Iris pigment epithelial cell (primary cell): ENCODE measurements around the gene GUF1.
A peak's percentile ranks its signal among the peaks of the same experiment; 100 is the strongest.
"Not testable (repeated sequence)": the region's sequence is repeated elsewhere in the genome, so short reads cannot be mapped to it uniquely, and the experiment has no call there.

ENCODE experiments used
- DNase-seq: peaks from one replicate; pipeline ENCODE4 v3.0.0-alpha.2; 2011; ENCODE audit warnings: low read depth

GUF1 gene

GRCh38 chr4:44704673-44705072 lies 26.5 kb downstream of the GUF1 start:
- DNase-seq, result no peak

- DNase-seq, result no peak
Observed at GRCh38 chr4:44713125-44713524, 34.9 kb downstream of the GUF1 start.

- no peak for DNase-seq
Observed at GRCh38 chr4:44716597-44716996, 38.4 kb downstream of the GUF1 start.

- DNase-seq, result no peak
Observed at GRCh38 chr4:44720371-44720770, 42.2 kb downstream of the GUF1 start.

- no peak for DNase-seq
Observed at GRCh38 chr4:44722001-44722400, 43.8 kb downstream of the GUF1 start.

DNA sequence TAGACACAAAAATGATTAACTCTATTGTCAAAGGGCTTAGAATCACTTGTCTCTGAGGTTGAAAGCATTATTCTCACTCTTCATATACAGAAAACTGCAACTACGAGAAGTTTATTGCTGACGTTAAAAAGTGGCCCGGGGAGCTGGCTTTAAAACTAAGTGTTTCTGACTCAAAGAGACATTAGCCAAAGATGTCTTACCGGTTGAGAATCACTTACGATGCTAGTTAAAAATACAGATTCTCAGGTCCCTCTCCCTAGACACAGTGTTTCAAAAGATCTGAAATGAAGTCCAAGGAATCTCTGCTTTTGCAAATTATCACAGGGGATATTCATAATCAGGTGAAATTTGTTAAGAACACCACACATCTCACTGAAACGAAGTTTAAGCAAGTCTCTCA lies 46.9 kb downstream of the GUF1 start:
- no peak for DNase-seq

DNA sequence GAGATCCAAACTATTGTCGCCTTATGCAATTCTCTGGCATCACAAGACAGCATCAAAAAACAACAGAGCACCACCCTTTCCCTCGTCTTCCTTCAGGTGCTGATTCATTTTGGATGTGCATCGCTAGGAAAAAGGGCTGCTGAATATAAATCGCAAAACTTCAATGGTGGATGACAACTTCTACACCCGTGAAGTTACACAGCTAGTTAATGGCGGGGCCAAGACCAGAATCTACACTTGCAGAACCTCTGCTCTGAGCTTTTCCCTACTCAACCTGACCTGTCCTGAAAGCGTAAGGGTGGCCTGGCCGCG lies 47.5 kb downstream of the GUF1 start:
- DNase-seq, result peak; percentile 34

- DNase-seq, result peak; percentile 89
Observed at GRCh38 chr4:44726038-44726871, 48.0 kb downstream of the GUF1 start, which contains the start of gene GNPDA2. GNPDA2 (minus strand) TSS chr4:44726556; CDS start chr4:44722207, 4,349 bp downstream.

DNA sequence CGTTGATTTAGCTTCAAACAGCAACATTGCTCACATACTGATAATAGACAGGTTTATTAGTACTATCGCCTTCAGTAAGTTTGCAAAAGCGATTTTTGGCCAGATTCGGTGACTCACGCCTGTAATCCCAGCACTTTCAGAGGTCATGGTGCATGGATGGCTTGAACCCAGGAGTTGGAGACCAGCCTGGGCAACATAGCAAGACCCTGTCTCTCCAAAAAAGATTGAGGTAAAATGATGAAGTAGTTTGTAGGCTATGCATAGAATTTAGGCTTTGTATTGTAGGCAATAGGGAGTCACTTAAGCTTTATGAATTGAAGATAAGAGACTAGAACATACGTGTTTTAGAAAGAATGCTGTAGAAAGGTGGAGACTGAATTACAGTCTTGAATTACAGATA lies 49.3 kb downstream of the GUF1 start:
- no peak for DNase-seq

DNA sequence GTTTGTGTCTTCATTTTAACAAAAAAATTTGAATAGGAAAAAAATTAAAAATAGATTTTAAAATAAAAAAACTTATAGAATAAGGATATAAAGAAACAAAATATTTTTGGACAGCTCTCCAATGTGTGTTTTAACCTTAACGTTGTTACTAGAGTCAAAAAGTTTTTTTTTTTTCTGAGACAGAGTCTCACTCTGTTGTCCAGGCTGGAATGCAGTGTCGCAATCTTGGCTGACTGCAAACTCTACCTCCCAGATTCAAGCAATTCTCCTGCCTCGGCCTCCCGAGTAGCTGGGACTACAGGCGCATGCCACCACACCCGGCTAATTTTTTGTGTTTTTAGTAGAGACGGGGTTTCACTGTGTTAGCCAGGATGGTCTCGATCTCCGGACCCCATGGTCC lies 50.5 kb downstream of the GUF1 start:
- DNase-seq, result not testable (repeated sequence)

GRCh38 chr4:44736900-44737299 lies 58.7 kb downstream of the GUF1 start:
- no peak for DNase-seq

- no peak for DNase-seq
Observed at GRCh38 chr4:44738615-44739014, 60.4 kb downstream of the GUF1 start.

GRCh38 chr4:44740201-44740600 lies 62.0 kb downstream of the GUF1 start:
- DNase-seq, result peak; percentile 6
